Astrocyte (in vitro differentiated cells and primary cell): ENCODE data around the gene EPS15.

Source experiments
- CTCF ChIP-seq: IDR thresholded peaks from 2 replicates; pipeline ENCODE4 v1.5.1; 2011; ENCODE audit warnings: low read depth, mild to moderate bottlenecking, inconsistent platforms, low read length, moderate library complexity; ENCODE audit not compliant: insufficient read depth
- EZH2 ChIP-seq: IDR thresholded peaks from 2 replicates; pipeline ENCODE4 v1.6.1; 2012; ENCODE audit warnings: mild to moderate bottlenecking, low read length, inconsistent platforms; ENCODE audit not compliant: insufficient read depth

- TF ChIP-seq CTCF, result no peak
- TF ChIP-seq EZH2, result no peak
Observed at GRCh38 chr1:51322417-51323101, 196.5 kb downstream of the EPS15 start.
